Gastrocnemius medialis (tissue), 4 donors: ENCODE measurements around the gene ANGPTL8. TPM values are rescaled to one million over a fixed set of nuclear protein-coding genes. Genes with fewer than 3 reads are reported as not detected.

Experiments used
- ATAC-seq, 2 donors: fragments of 150-250 bp; one replicate each; pipeline ENCODE4 v1.9.1; 2016
- DNase-seq, 2 donors: peaks; one replicate each; pipeline ENCODE4 v3.0.0-alpha.2; 2019
- H3K27ac ChIP-seq, 4 donors: fragments of 200-600 bp; sonication (generic); 1 replicate in 1 of 4; 2 replicates in 3 of 4; pipeline ENCODE4 v1.5.1; 2016 to 2018; ENCODE audit warnings: mild to moderate bottlenecking in 2 of 4, moderate library complexity in 1 of 4
- H3K27me3 ChIP-seq, 3 donors: fragments of 200-600 bp; sonication (generic) in 2 of 3; 1 replicate in 1 of 3; 2 replicates in 2 of 3; pipeline versions ENCODE4 v1.5.1 to v1.6.0; 2016 to 2019; ENCODE audit warnings: mild to moderate bottlenecking in 1 of 3, moderate library complexity in 1 of 3
- H3K36me3 ChIP-seq, 2 donors: fragments of 200-600 bp; sonication (generic) in 1 of 2; one replicate each; pipeline ENCODE4 v1.5.1; 2017 to 2018
- H3K4me1 ChIP-seq, 2 donors: fragments of 200-600 bp; sonication (generic) in 1 of 2; one replicate each; pipeline ENCODE4 v1.5.1; 2016 to 2017; ENCODE audit warnings: mild to moderate bottlenecking in 2 of 2
- H3K4me3 ChIP-seq, 4 donors: fragments of 200-600 bp; sonication (generic) in 3 of 4; 1 replicate in 1 of 4; 2 replicates in 3 of 4; pipeline ENCODE4 v1.5.1; 2016 to 2019; ENCODE audit warnings: mild to moderate bottlenecking in 2 of 4
- H3K9me3 ChIP-seq, 3 donors: fragments of 200-600 bp; sonication (generic) in 2 of 3; 1 replicate in 1 of 3; 2 replicates in 2 of 3; pipeline ENCODE4 v1.5.1; 2016 to 2019
- POLR2A ChIP-seq, 2 donors: fragments of 450-650 bp; IDR thresholded peaks; one replicate each; pipeline ENCODE4 v1.6.1; 2017; ENCODE audit warnings: antibody characterized with exemption in 2 of 2, mild to moderate bottlenecking in 2 of 2, moderate library complexity in 2 of 2
- in situ Hi-C, 4 donors: fragments of 200-750 bp; cut with MboI; loops; one replicate each; pipeline versions ENCODE4 v1.15.0 to v1.8.0; 2017; ENCODE audit warnings: low sequenced_read_pairs in 4 of 4
- intact Hi-C: fragments of 100-400 bp; cut with DNase I; formaldehyde crosslinking; loops from one replicate; pipeline ENCODE4 v1.15.1; 2023; ENCODE audit warnings: low total_unique reads
- total RNA-seq, 4 donors: library from RNA; depleted of rRNA; stranded (reverse); fragments of >200 nt; gene quantifications; one replicate each; pipeline versions ENCODE4 v1.1.0 to v1.2.3, GENCODE V29; 2016
- TF ChIP-seq, protein P1 (sequence below), 5 experiments: fragments of 450-650 bp in 3 of 5; fragments of 200-600 bp in 2 of 5; sonication (generic) in 2 of 5; IDR thresholded peaks in 4 of 5; conservative IDR thresholded peaks in 1 of 5; 1 replicate in 4 of 5; 2 replicates in 1 of 5; pipeline ENCODE4 v1.5.1; 2016 to 2019; ENCODE audit warnings: antibody characterized with exemption in 5 of 5, mild to moderate bottlenecking in 3 of 5, moderate library complexity in 3 of 5

The ANGPTL8 gene
- total RNA-seq, 4 donors from 2014 or later: 0.47 TPM; not detected in 3

GRCh38 chr19:11214387-11214786 lies 25.0 kb upstream of the ANGPTL8 start:
- DNase-seq (no peak), ATAC-seq (no peak)
- intact Hi-C loops (no loop called here), in situ Hi-C loops (loop anchor here in 1 of 4 donors (25.0 kb wide), 1 partner anchor 177 kb away; no protein-coding TSS in a partner anchor)
- Histone ChIP-seq H3K36me3 (peaks cover 0 to 14% of the 10 kb centered on the region in 2 donors), H3K27ac (no peak overlapping the region), H3K9me3 (no peaks in the 10 kb centered on the region), H3K4me1 (no peaks in the 10 kb centered on the region), H3K4me3 (no peak overlapping the region), H3K27me3 (no peaks in the 10 kb centered on the region)
- no peak for TF ChIP-seq POLR2A (IDR thresholded peaks at IDR 0.05)
- TF ChIP-seq, protein P1, sequence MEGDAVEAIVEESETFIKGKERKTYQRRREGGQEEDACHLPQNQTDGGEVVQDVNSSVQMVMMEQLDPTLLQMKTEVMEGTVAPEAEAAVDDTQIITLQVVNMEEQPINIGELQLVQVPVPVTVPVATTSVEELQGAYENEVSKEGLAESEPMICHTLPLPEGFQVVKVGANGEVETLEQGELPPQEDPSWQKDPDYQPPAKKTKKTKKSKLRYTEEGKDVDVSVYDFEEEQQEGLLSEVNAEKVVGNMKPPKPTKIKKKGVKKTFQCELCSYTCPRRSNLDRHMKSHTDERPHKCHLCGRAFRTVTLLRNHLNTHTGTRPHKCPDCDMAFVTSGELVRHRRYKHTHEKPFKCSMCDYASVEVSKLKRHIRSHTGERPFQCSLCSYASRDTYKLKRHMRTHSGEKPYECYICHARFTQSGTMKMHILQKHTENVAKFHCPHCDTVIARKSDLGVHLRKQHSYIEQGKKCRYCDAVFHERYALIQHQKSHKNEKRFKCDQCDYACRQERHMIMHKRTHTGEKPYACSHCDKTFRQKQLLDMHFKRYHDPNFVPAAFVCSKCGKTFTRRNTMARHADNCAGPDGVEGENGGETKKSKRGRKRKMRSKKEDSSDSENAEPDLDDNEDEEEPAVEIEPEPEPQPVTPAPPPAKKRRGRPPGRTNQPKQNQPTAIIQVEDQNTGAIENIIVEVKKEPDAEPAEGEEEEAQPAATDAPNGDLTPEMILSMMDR (IDR thresholded peaks at IDR 0.05 in 4 of 5, conservative IDR thresholded peaks at IDR 0.05 in 1 of 5): no peak

DNA sequence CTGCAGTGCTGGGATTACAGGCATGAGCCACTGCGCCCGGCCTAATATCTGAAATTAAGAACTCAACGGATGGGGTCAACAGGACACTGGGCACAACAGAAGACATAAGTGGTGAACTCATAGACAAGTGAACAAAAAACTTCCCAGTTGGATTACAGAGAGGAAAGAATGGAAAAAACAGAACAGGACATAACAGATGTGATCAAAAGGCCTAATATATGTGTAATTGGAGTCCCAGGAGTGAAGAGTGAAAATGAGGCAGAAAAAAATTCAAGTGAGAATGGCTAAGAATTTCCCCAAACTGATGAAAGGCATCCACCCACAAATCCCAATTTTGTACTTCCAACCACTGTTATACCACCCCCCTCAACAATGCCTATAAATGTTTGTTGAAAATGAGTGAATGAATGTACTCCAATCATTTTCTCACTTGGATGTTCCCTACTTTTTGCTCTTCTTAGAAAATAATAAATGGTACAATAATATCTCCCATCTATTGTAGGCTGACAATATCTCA lies 18.3 kb upstream of the ANGPTL8 start:
- ATAC-seq (no peak), DNase-seq (no peak)
- Histone ChIP-seq H3K27me3 (no peaks in the 10 kb centered on the region), H3K36me3 (peaks cover 0 to 13% of the 10 kb centered on the region in 2 donors), H3K27ac (no peak overlapping the region), H3K4me3 (no peak overlapping the region), H3K4me1 (no peaks in the 10 kb centered on the region), H3K9me3 (peaks cover 0 to 3% (median 0%) of the 10 kb centered on the region in 3 donors)
- in situ Hi-C loops (loop anchor here in 1 of 4 donors (25.0 kb wide), 1 partner anchor 184 kb away; no protein-coding TSS in a partner anchor), intact Hi-C loops (no loop called here)
- no peak for TF ChIP-seq POLR2A (IDR thresholded peaks at IDR 0.05)
- TF ChIP-seq, protein P1 (IDR thresholded peaks at IDR 0.05 in 4 of 5, conservative IDR thresholded peaks at IDR 0.05 in 1 of 5): no peak

DNA sequence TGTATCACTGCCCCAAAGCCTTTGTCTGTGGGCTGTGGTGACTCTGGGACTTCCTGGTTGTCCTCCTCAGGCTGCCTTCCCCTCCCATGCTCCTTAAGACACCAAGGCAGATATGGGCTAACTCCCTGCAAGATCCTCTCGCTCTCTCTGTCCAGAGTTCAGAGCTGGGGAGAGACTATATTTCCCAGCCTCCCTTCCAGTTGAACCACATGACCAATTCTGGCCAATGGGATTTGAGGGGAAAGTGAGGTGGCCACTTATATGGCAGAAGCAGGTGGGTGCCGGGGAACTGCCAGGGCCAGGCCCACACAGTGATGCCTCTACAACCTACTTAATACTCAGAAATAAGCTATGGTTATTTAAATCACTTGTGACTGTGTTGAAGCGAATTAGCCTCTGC lies 16.2 kb upstream of the ANGPTL8 start:
- in situ Hi-C loops (loop anchor here in 1 of 4 donors (25.0 kb wide), 1 partner anchor 186 kb away; no protein-coding TSS in a partner anchor), intact Hi-C loops (no loop called here)
- no peaks in the 10 kb centered on the region for H3K4me1 ChIP-seq
- TF ChIP-seq, protein P1 (IDR thresholded peaks at IDR 0.05 in 4 of 5, conservative IDR thresholded peaks at IDR 0.05 in 1 of 5): no peak
- no peak for TF ChIP-seq POLR2A (IDR thresholded peaks at IDR 0.05)
- ATAC-seq (no peak), DNase-seq (no peak)
- no peak overlapping the region for H3K27ac ChIP-seq
- H3K9me3 ChIP-seq: peaks cover 0 to 3% (median 0%) of the 10 kb centered on the region in 3 donors
- H3K4me3 ChIP-seq: no peak overlapping the region
- no peaks in the 10 kb centered on the region for H3K27me3 ChIP-seq
- peaks cover 0 to 13% of the 10 kb centered on the region in 2 donors for H3K36me3 ChIP-seq

DNA sequence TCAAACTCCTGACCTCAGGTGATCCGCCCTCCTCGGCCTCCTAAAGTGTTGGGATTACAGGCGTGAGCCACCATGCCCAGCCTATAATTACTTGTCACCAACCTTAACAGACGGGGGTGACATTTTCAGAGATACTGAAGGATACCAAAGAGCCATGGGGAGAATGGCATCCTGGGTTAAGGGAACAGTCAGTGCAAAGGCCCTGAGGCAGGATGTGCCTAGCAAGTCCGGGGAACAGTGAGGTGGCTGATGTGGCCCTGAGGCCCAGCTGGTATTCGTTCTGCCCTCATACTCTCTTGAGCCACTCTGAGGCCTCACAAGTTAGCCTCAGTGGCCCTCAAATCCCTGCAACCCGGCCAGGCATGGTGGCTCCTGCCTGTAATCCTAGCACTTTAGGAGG lies 15.0 kb upstream of the ANGPTL8 start:
- peaks cover 0 to 13% of the 10 kb centered on the region in 2 donors for H3K36me3 ChIP-seq
- ATAC-seq (no peak), DNase-seq (no peak)
- peaks cover 0 to 3% (median 0%) of the 10 kb centered on the region in 3 donors for H3K9me3 ChIP-seq
- in situ Hi-C loops: loop anchor here in 1 of 4 donors (25.0 kb wide), 1 partner anchor 187 kb away; no protein-coding TSS in a partner anchor
- H3K4me1 ChIP-seq: no peaks in the 10 kb centered on the region
- H3K4me3 ChIP-seq: no peak overlapping the region
- intact Hi-C loops: no loop called here
- no peak overlapping the region for H3K27ac ChIP-seq
- TF ChIP-seq, protein P1 (IDR thresholded peaks at IDR 0.05 in 4 of 5, conservative IDR thresholded peaks at IDR 0.05 in 1 of 5): no peak
- TF ChIP-seq POLR2A (IDR thresholded peaks at IDR 0.05): no peak
- no peaks in the 10 kb centered on the region for H3K27me3 ChIP-seq
